Kidney epithelial cell (primary cell): Measurements from ENCODE around the gene SERPIND1. TPM values are rescaled to one million over a fixed set of nuclear protein-coding genes. Genes with fewer than 3 reads are reported as not detected.

Experiments used
- DNase-seq: peaks from one replicate; pipeline ENCODE4 v3.0.0-alpha.2; 2010; ENCODE audit warnings: low read depth
- H3K27me3 ChIP-seq: 2 replicates; pipeline ENCODE4 v1.6.0; 2011; ENCODE audit warnings: low read length; ENCODE audit not compliant: control insufficient read depth, insufficient read depth
- H3K36me3 ChIP-seq: 2 replicates; pipeline ENCODE4 v1.5.1; 2011; ENCODE audit warnings: low read length; ENCODE audit not compliant: control insufficient read depth, insufficient read depth
- H3K4me3 ChIP-seq: 2 replicates; pipeline ENCODE4 v1.5.1; 2011; ENCODE audit warnings: low read depth, mild to moderate bottlenecking, control low read depth, low read length
- CTCF ChIP-seq: IDR thresholded peaks from 2 replicates; pipeline ENCODE4 v1.5.1; 2011; ENCODE audit warnings: mild to moderate bottlenecking, moderate library complexity, low read length, control low read depth, inconsistent platforms; ENCODE audit not compliant: insufficient read depth, poor library complexity, severe bottlenecking
- total RNA-seq: library from RNA; depleted of rRNA; stranded (reverse); fragments of >200 nt; gene quantifications from 2 replicates; pipeline ENCODE4 v1.2.3, GENCODE V29; 2015

Gene SERPIND1
- total RNA-seq, 1 donor from 2014 or later = not detected

GRCh38 chr22:20804650-20805049, 30.7 kb downstream of the SERPIND1 start:
- H3K4me3 ChIP-seq = no peak overlapping the region
- peaks cover 1% of the 10 kb centered on the region for H3K36me3 ChIP-seq
- DNase-seq = no peak
- no peak for TF ChIP-seq CTCF
- H3K27me3 ChIP-seq = no peaks in the 10 kb centered on the region

DNA sequence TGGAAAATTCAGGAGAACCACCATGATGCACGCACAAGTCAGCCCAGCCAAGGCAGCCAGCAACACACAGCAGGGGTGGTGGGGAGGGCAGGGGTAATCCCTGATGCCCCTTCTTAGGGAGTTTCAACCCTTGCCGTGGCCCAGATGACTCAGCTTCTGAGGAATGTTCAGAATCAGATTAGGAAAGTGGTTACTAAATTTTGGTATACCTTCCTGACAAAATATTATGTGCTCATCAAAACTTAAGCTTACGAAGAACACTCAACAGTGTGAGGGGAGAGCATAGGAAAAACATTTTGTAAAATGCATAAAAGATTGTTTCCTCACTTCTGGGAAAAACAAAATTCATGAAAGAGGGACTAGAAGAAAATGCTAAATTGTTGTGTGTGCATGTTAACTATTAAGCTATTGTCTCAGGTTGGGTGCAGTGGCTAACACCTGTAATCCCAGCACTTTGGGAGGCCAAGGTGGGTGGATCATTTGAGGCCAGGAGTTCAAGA, 32.1 kb downstream of the SERPIND1 start:
- TF ChIP-seq CTCF = no peak
- no peak overlapping the region for H3K4me3 ChIP-seq
- H3K27me3 ChIP-seq = no peaks in the 10 kb centered on the region
- peaks cover 1% of the 10 kb centered on the region for H3K36me3 ChIP-seq
- no peak for DNase-seq

- H3K4me3 ChIP-seq = no peak overlapping the region
- peaks cover 3% of the 10 kb centered on the region for H3K36me3 ChIP-seq
- peak; percentile 69 for DNase-seq
- no peaks in the 10 kb centered on the region for H3K27me3 ChIP-seq
- TF ChIP-seq CTCF = no peak
Observed at GRCh38 chr22:20807315-20807752, 33.4 kb downstream of the SERPIND1 start.

GRCh38 chr22:20808844-20809243, 34.9 kb downstream of the SERPIND1 start:
- no peak for DNase-seq
- TF ChIP-seq CTCF = no peak
- Histone ChIP-seq H3K36me3 (peaks cover 3% of the 10 kb centered on the region), H3K27me3 (no peaks in the 10 kb centered on the region), H3K4me3 (no peak overlapping the region)

GRCh38 chr22:20809538-20810185, 35.7 kb downstream of the SERPIND1 start:
- no peak for TF ChIP-seq CTCF
- no peak for DNase-seq
- H3K36me3 ChIP-seq = peaks cover 3% of the 10 kb centered on the region

DNA sequence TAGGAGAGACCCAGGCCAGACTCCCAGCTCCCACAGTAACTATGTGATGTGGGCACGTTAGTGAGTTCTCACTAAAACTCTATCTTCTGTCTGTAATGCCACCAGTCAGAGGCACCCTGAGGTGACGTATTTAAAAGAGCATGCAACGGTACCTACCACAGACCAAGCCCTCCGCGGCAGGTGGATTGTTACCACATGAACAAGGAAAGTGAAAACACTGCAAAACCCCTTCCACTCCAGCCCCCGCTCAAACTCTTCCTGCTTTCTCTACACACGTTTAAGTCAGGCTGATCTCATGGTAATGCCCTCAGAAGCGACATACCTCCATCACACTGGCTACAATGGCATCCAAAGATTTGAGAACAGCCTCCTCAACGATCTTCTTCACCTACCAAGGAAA, 36.7 kb downstream of the SERPIND1 start:
- Histone ChIP-seq H3K36me3 (peaks cover 1% of the 10 kb centered on the region), H3K4me3 (no peak overlapping the region), H3K27me3 (no peaks in the 10 kb centered on the region)
- no peak for TF ChIP-seq CTCF
- no peak for DNase-seq

More at GRCh38 chr22:20809538-20810185, 35.7 kb downstream of the SERPIND1 start:
- Histone ChIP-seq H3K27me3 (no peaks in the 10 kb centered on the region), H3K4me3 (no peak overlapping the region)
